GM23338 (cell line): ENCODE measurements around the gene PCDHAC2. TPM values are rescaled to one million over a fixed set of nuclear protein-coding genes. Genes with fewer than 3 reads are reported as not detected.

Source experiments
- ATAC-seq: fragments of 200-7000 bp; cut with Tn5 transposase; 3 replicates; pipeline ENCODE4 v1.9.1; 2020
- DNase-seq: peaks from one replicate; pipeline ENCODE4 v3.0.0-alpha.2; 2015; ENCODE audit warnings: low spot score
- H2AFZ ChIP-seq: fragments of 200-600 bp; sonication (generic); 2 replicates; pipeline ENCODE4 v1.8.0; 2016; ENCODE audit warnings: antibody characterized with exemption, mild to moderate bottlenecking, moderate library complexity
- H3F3A ChIP-seq: fragments of 200-600 bp; sonication (generic); replicated peaks from 2 replicates; pipeline ENCODE4 v1.8.0; 2017; ENCODE audit warnings: antibody characterized with exemption, mixed run types, low read depth
- H3K27ac ChIP-seq: fragments of 200-600 bp; sonication (generic); 2 replicates; pipeline ENCODE4 v1.6.1; 2016; ENCODE audit warnings: low read depth
- H3K27me3 ChIP-seq: fragments of 200-600 bp; sonication (generic); 2 replicates; pipeline ENCODE4 v1.8.0; 2016; ENCODE audit warnings: mild to moderate bottlenecking, mixed run types, moderate library complexity; ENCODE audit not compliant: insufficient read depth
- H3K36me3 ChIP-seq: fragments of 200-600 bp; sonication (generic); 2 replicates; pipeline ENCODE4 v1.8.0; 2016; ENCODE audit warnings: mild to moderate bottlenecking; ENCODE audit not compliant: insufficient read depth
- H3K4me1 ChIP-seq: fragments of 200-600 bp; sonication (generic); 2 replicates; pipeline ENCODE4 v1.8.0; 2016; ENCODE audit warnings: mild to moderate bottlenecking, moderate library complexity; ENCODE audit not compliant: insufficient read depth
- H3K4me2 ChIP-seq: fragments of 200-600 bp; sonication (generic); 2 replicates; pipeline ENCODE4 v1.7.1; 2017; ENCODE audit warnings: mixed run types
- H3K4me3 ChIP-seq: fragments of 200-600 bp; sonication (generic); 2 replicates; pipeline ENCODE4 v1.6.1; 2016; ENCODE audit warnings: mixed run types
- H3K79me2 ChIP-seq: fragments of 200-600 bp; sonication (generic); replicated peaks from 2 replicates; pipeline ENCODE4 v1.8.0; 2017; ENCODE audit warnings: mild to moderate bottlenecking; ENCODE audit not compliant: insufficient read depth
- H3K9me2 ChIP-seq: fragments of 200-600 bp; sonication (generic); 2 replicates; pipeline ENCODE4 v1.8.0; 2017; ENCODE audit not compliant: insufficient read depth
- H4K20me1 ChIP-seq: fragments of 200-600 bp; sonication (generic); replicated peaks from 2 replicates; pipeline ENCODE4 v1.8.0; 2017; ENCODE audit warnings: mild to moderate bottlenecking; ENCODE audit not compliant: insufficient read depth
- H3K27ac Mint-ChIP-seq: 2 replicates; pipeline ENCODE4 v1.8.0; 2020; ENCODE audit warnings: inconsistent platforms, mild to moderate bottlenecking, moderate library complexity, mixed read lengths
- H3K27me3 Mint-ChIP-seq: 3 replicates; pipeline ENCODE4 v1.8.0; 2022; ENCODE audit warnings: low read depth, mild to moderate bottlenecking, moderate library complexity, mixed read lengths, inconsistent platforms; ENCODE audit not compliant: insufficient read depth, poor library complexity
- H3K36me3 Mint-ChIP-seq: 3 replicates; pipeline ENCODE4 v1.8.0; 2021; ENCODE audit warnings: low read depth, mild to moderate bottlenecking, inconsistent platforms, moderate library complexity, mixed read lengths
- H3K4me1 Mint-ChIP-seq: 3 replicates; pipeline ENCODE4 v1.8.0; 2020; ENCODE audit warnings: mild to moderate bottlenecking, inconsistent platforms, mixed read lengths
- H3K4me3 Mint-ChIP-seq: 3 replicates; pipeline ENCODE4 v1.8.0; 2021; ENCODE audit warnings: moderate library complexity, mild to moderate bottlenecking, inconsistent platforms, mixed read lengths
- H3K9me3 Mint-ChIP-seq: 3 replicates; pipeline ENCODE4 v1.8.0; 2020; ENCODE audit warnings: moderate library complexity, mild to moderate bottlenecking, inconsistent platforms, mixed read lengths
- CREB1 ChIP-seq: fragments of 250-450 bp; sonication (Bioruptor Pico); IDR thresholded peaks from 2 replicates; pipeline ENCODE4 v1.5.0; 2020; ENCODE audit warnings: low read depth, mild to moderate bottlenecking, moderate library complexity
- CTCF ChIP-seq, 2 experiments: fragments of 200-600 bp in 1 of 2; sonication (generic) in 1 of 2; conservative IDR thresholded peaks; 2 replicates each; pipeline versions ENCODE4 v1.5.1 to v1.6.1; 2016 to 2017; ENCODE audit warnings: antibody characterized with exemption in 2 of 2, low read depth in 2 of 2, mild to moderate bottlenecking in 2 of 2, moderate library complexity in 1 of 2
- ETS1 ChIP-seq: IDR thresholded peaks from 2 replicates; pipeline ENCODE4 v1.6.1; 2016; ENCODE audit warnings: antibody characterized with exemption
- EZH2 ChIP-seq: fragments of 200-600 bp; sonication (generic); IDR thresholded peaks from one replicate; pipeline ENCODE4 v1.8.0; 2017; ENCODE audit warnings: antibody characterized with exemption, mild to moderate bottlenecking, low read depth; ENCODE audit not compliant: unreplicated experiment
- EZH2phosphoT487 ChIP-seq: fragments of 200-600 bp; sonication (generic); IDR thresholded peaks from one replicate; pipeline ENCODE4 v1.8.1; 2018; ENCODE audit warnings: antibody characterized with exemption; ENCODE audit not compliant: unreplicated experiment
- JUNB ChIP-seq: IDR thresholded peaks from one replicate; pipeline ENCODE4 v1.6.1; 2016; ENCODE audit warnings: antibody characterized with exemption; ENCODE audit not compliant: unreplicated experiment
- NANOG ChIP-seq: IDR thresholded peaks from 2 replicates; pipeline ENCODE4 v1.6.1; 2016; ENCODE audit warnings: antibody characterized with exemption, borderline replicate concordance
- POLR2AphosphoS5 ChIP-seq: IDR thresholded peaks from 2 replicates; pipeline ENCODE4 v1.6.1; 2016; ENCODE audit warnings: antibody characterized with exemption, low read depth
- REST ChIP-seq: IDR thresholded peaks from one replicate; pipeline ENCODE4 v1.6.1; 2018; ENCODE audit warnings: antibody characterized with exemption; ENCODE audit not compliant: unreplicated experiment
- STAT1 ChIP-seq: IDR thresholded peaks from one replicate; pipeline ENCODE4 v1.6.1; 2016; ENCODE audit warnings: antibody characterized with exemption; ENCODE audit not compliant: unreplicated experiment
- ZNF114 ChIP-seq: fragments of 250-450 bp; sonication (Bioruptor Pico); IDR thresholded peaks from 2 replicates; pipeline ENCODE4 v1.5.0; 2020; ENCODE audit warnings: mild to moderate bottlenecking, moderate library complexity
- ZNF331 ChIP-seq: fragments of 250-450 bp; sonication (Bioruptor Pico); IDR thresholded peaks from 2 replicates; pipeline ENCODE4 v1.5.0; 2020; ENCODE audit warnings: low read depth, mild to moderate bottlenecking, moderate library complexity
- ZNF462 ChIP-seq: fragments of 250-450 bp; sonication (Bioruptor Pico); IDR thresholded peaks from 2 replicates; pipeline ENCODE4 v1.5.0; 2020; ENCODE audit warnings: mild to moderate bottlenecking, moderate library complexity
- polyA plus RNA-seq: library from polyadenylated mRNA; unstranded; fragments of >200 nt; fragmentation: Nextera tagmentation; extraction: Ambion mirVana; gene quantifications from 2 replicates; pipeline ENCODE4 v1.2.1, GENCODE V29; 2016
- total RNA-seq: library from RNA; depleted of rRNA; stranded (reverse); fragments of >200 nt; shearing (Covaris generic); gene quantifications from 2 replicates; pipeline ENCODE4 v1.2.3, GENCODE V29; 2014

The PCDHAC2 gene
- total and polyA plus RNA-seq, 2 experiments from 2014 or later, result 1.8 to 11.8 TPM

DNA sequence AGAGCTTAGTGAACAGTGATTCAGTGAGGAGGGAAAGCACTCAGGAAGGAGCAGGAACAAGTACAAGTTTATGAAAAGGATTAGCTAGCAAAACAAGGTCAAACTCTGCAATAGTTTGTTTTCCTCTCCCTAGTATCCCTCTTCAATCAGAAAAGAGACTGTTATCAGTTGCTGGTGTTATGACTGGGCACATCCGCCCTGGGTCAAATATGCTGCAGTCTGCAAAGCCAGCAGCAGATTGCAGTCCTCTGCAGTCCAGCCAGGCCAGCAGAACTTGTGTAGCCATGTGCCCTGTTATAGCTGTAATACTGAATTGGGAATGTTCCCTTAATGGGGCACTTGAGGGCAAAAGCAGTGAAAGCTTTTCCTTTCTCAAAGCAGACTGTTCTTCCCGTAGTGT lies 12.0 kb downstream of the PCDHAC2 start:
- Histone ChIP-seq H2AFZ (no peak overlapping the region), H3F3A (no peaks in the 10 kb centered on the region), H3K4me1 (peaks cover 16% of the 10 kb centered on the region), H3K27me3 (no peaks in the 10 kb centered on the region), H3K9me2 (no peaks in the 10 kb centered on the region), H3K79me2 (no peaks in the 10 kb centered on the region), H3K27ac (no peak overlapping the region), H4K20me1 (no peaks in the 10 kb centered on the region; the same call in 1 of the 2 replicates), H3K36me3 (no peaks in the 10 kb centered on the region), H3K4me3 (no peak overlapping the region), H3K4me2 (no peak overlapping the region)
- Mint-ChIP-seq H3K4me3 (no peak overlapping the region), H3K9me3 (no peaks in the 10 kb centered on the region), H3K36me3 (no peaks in the 10 kb centered on the region), H3K27ac (peak overlapping the region; percentile 38; the same call in 1 of the 2 replicates), H3K27me3 (no peaks in the 10 kb centered on the region), H3K4me1 (peaks cover 28% of the 10 kb centered on the region)
- no peak for DNase-seq
- TF ChIP-seq JUNB (no peak), EZH2phosphoT487 (no peak), POLR2AphosphoS5 (no peak), ETS1 (no peak), STAT1 (no peak), REST (no peak), CREB1 (CRISPR knock-in tag) (no peak), CTCF (conservative IDR thresholded peaks at IDR 0.05; ENCODE audit: low read depth in 2 of 2) (no peak), EZH2 (no peak), ZNF331 (CRISPR knock-in tag) (no peak), ZNF462 (no peak), NANOG (no peak), ZNF114 (CRISPR knock-in tag) (no peak)
- peak; percentile 46; the same call in 1 of the 3 replicates for ATAC-seq
